HG03196 (cell line): Measurements from ENCODE around the gene MINPP1.
A peak's percentile ranks its signal among the peaks of the same experiment; 100 is the strongest.
"Not testable (repeated sequence)": the region's sequence is repeated elsewhere in the genome, so short reads cannot be mapped to it uniquely, and the experiment has no call there.

Experiments
- ATAC-seq: cut with Tn5 transposase; IDR thresholded peaks from one replicate; pipeline ENCODE4 v1.9.1; 2021; ENCODE audit not compliant: unreplicated experiment

MINPP1 gene

GRCh38 chr10:87504640-87505365, at the start of gene MINPP1:
Gene MINPP1, plus strand, starts transcription at chr10:87504893. Its CDS starts 23 bp downstream, at chr10:87504916.
- ATAC-seq, result peak; percentile 91

- not testable (repeated sequence) for ATAC-seq
Observed at GRCh38 chr10:87456586-87457220, 48.0 kb upstream of the MINPP1 start.

- not testable (repeated sequence) for ATAC-seq
Observed at GRCh38 chr10:87461751-87462150, 42.9 kb upstream of the MINPP1 start.

GRCh38 chr10:87466849-87467248, 37.8 kb upstream of the MINPP1 start:
- not testable (repeated sequence) for ATAC-seq

GRCh38 chr10:87488733-87489132, 16.0 kb upstream of the MINPP1 start:
- not testable (repeated sequence) for ATAC-seq

- ATAC-seq, result not testable (repeated sequence)
Observed at GRCh38 chr10:87490285-87490684, 14.4 kb upstream of the MINPP1 start.

- ATAC-seq, result not testable (repeated sequence)
Observed at GRCh38 chr10:87492450-87492849, 12.2 kb upstream of the MINPP1 start.

GRCh38 chr10:87495446-87495845, 9.2 kb upstream of the MINPP1 start:
- not testable (repeated sequence) for ATAC-seq

GRCh38 chr10:87497386-87497785, 7.3 kb upstream of the MINPP1 start:
- ATAC-seq, result not testable (repeated sequence)

- not testable (repeated sequence) for ATAC-seq
Observed at GRCh38 chr10:87498106-87498789, 6.4 kb upstream of the MINPP1 start.

- no peak for ATAC-seq
Observed at GRCh38 chr10:87500646-87501048, 4.0 kb upstream of the MINPP1 start.

- ATAC-seq, result no peak
Observed at GRCh38 chr10:87503401-87503800, 1.3 kb upstream of the MINPP1 start.

- ATAC-seq, result no peak
Observed at GRCh38 chr10:87503886-87504285, 807 bp upstream of the MINPP1 start.

GRCh38 chr10:87504307-87504639, 420 bp upstream of the MINPP1 start:
- ATAC-seq, result no peak

GRCh38 chr10:87505366-87506111, 846 bp downstream of the MINPP1 start:
- ATAC-seq, result peak; percentile 63

GRCh38 chr10:87506956-87507355, 2.3 kb downstream of the MINPP1 start:
- ATAC-seq, result no peak

GRCh38 chr10:87507879-87508483, 3.3 kb downstream of the MINPP1 start:
- ATAC-seq, result no peak

GRCh38 chr10:87508837-87509236, 4.1 kb downstream of the MINPP1 start:
- ATAC-seq, result no peak

GRCh38 chr10:87510025-87510424, 5.3 kb downstream of the MINPP1 start:
- ATAC-seq, result no peak

- ATAC-seq, result no peak
Observed at GRCh38 chr10:87511526-87511925, 6.8 kb downstream of the MINPP1 start.

GRCh38 chr10:87518937-87519336, 14.2 kb downstream of the MINPP1 start:
- ATAC-seq, result no peak
